ENCODE measurements around the gene TRIM50.

TRIM50 gene

GRCh38 chr7:73345538-73345937, 17.7 kb upstream of the TRIM50 start:
- H3K4me1 ChIP-seq (ENCODE audit: insufficient read depth, low read length, severe bottlenecking), result no peaks in the 10 kb centered on the region
- no peak for TF ChIP-seq CTCF (IDR thresholded peaks at IDR 0.05; ENCODE audit: low read length)
- no peak for TF ChIP-seq EZH2 (IDR thresholded peaks at IDR 0.05; ENCODE audit: borderline replicate concordance, low read length)

GRCh38 chr7:73343671-73344380, 15.9 kb upstream of the TRIM50 start:
- Histone ChIP-seq H3F3A (ENCODE audit: insufficient read depth, low read length) (no peaks in the 10 kb centered on the region), H3K27me3 (ENCODE audit: insufficient read depth, low read length) (peaks cover 24% of the 10 kb centered on the region; the same call in 1 of the 2 replicates), H2AFZ (ENCODE audit: low read length) (no peak overlapping the region), H3K36me3 (ENCODE audit: insufficient read depth, low read length) (no peaks in the 10 kb centered on the region), H3K79me2 (ENCODE audit: insufficient read depth, low read length) (no peaks in the 10 kb centered on the region), H3K4me3 (ENCODE audit: low read depth, low read length, poor library complexity, severe bottlenecking) (no peak overlapping the region), H3K9ac (ENCODE audit: low read length) (no peak overlapping the region), H3K4me2 (ENCODE audit: low read length) (no peak overlapping the region), H3K27ac (ENCODE audit: low read depth, low read length, poor library complexity, severe bottlenecking) (no peak overlapping the region), H3K9me2 (ENCODE audit: low read depth, low read length) (no peaks in the 10 kb centered on the region), H3K9me3 (ENCODE audit: low read length) (no peaks in the 10 kb centered on the region), H3K4me1 (ENCODE audit: insufficient read depth, low read length, severe bottlenecking) (no peaks in the 10 kb centered on the region), H4K20me1 (ENCODE audit: insufficient read depth, low read length) (no peaks in the 10 kb centered on the region)
- TF ChIP-seq CTCF (IDR thresholded peaks at IDR 0.05; ENCODE audit: low read length) (no peak), EZH2 (IDR thresholded peaks at IDR 0.05; ENCODE audit: borderline replicate concordance, low read length) (no peak)

More at GRCh38 chr7:73345538-73345937, 17.7 kb upstream of the TRIM50 start:
- H3K79me2 ChIP-seq (ENCODE audit: insufficient read depth, low read length), result no peaks in the 10 kb centered on the region
- H3K9ac ChIP-seq (ENCODE audit: low read length), result no peak overlapping the region
- H3K9me3 ChIP-seq (ENCODE audit: low read length), result no peaks in the 10 kb centered on the region
- H3K4me3 ChIP-seq (ENCODE audit: low read depth, low read length, poor library complexity, severe bottlenecking), result no peak overlapping the region
- H3K36me3 ChIP-seq (ENCODE audit: insufficient read depth, low read length), result no peaks in the 10 kb centered on the region
- no peaks in the 10 kb centered on the region for H3F3A ChIP-seq (ENCODE audit: insufficient read depth, low read length)
- no peak overlapping the region for H3K27ac ChIP-seq (ENCODE audit: low read depth, low read length, poor library complexity, severe bottlenecking)
- no peak overlapping the region for H3K4me2 ChIP-seq (ENCODE audit: low read length)
- no peak overlapping the region for H2AFZ ChIP-seq (ENCODE audit: low read length)
- H3K9me2 ChIP-seq (ENCODE audit: low read depth, low read length), result no peaks in the 10 kb centered on the region
- no peaks in the 10 kb centered on the region for H4K20me1 ChIP-seq (ENCODE audit: insufficient read depth, low read length)
- H3K27me3 ChIP-seq (ENCODE audit: insufficient read depth, low read length), result peaks cover 14% of the 10 kb centered on the region; the same call in 1 of the 2 replicates

GRCh38 chr7:73342645-73343044, 14.8 kb upstream of the TRIM50 start:
- no peak overlapping the region for H3K9ac ChIP-seq (ENCODE audit: low read length)
- H3K4me3 ChIP-seq (ENCODE audit: low read depth, low read length, poor library complexity, severe bottlenecking), result no peak overlapping the region
- TF ChIP-seq EZH2 (IDR thresholded peaks at IDR 0.05; ENCODE audit: borderline replicate concordance, low read length) (no peak), CTCF (IDR thresholded peaks at IDR 0.05; ENCODE audit: low read length) (no peak)
- no peaks in the 10 kb centered on the region for H3K36me3 ChIP-seq (ENCODE audit: insufficient read depth, low read length)
- peaks cover 15% of the 10 kb centered on the region; the same call in 1 of the 2 replicates for H3K27me3 ChIP-seq (ENCODE audit: insufficient read depth, low read length)
- no peak overlapping the region for H3K4me2 ChIP-seq (ENCODE audit: low read length)
- no peaks in the 10 kb centered on the region for H3K9me2 ChIP-seq (ENCODE audit: low read depth, low read length)
- H2AFZ ChIP-seq (ENCODE audit: low read length), result no peak overlapping the region
- no peaks in the 10 kb centered on the region for H3K9me3 ChIP-seq (ENCODE audit: low read length)
- no peaks in the 10 kb centered on the region for H3F3A ChIP-seq (ENCODE audit: insufficient read depth, low read length)
- no peak overlapping the region for H3K27ac ChIP-seq (ENCODE audit: low read depth, low read length, poor library complexity, severe bottlenecking)
- H3K79me2 ChIP-seq (ENCODE audit: insufficient read depth, low read length), result no peaks in the 10 kb centered on the region
- H4K20me1 ChIP-seq (ENCODE audit: insufficient read depth, low read length), result no peaks in the 10 kb centered on the region
- H3K4me1 ChIP-seq (ENCODE audit: insufficient read depth, low read length, severe bottlenecking), result no peaks in the 10 kb centered on the region
